K562 (cell line): Measurements from ENCODE around the gene ADAM19. TPM values are rescaled to one million over a fixed set of nuclear protein-coding genes. Genes with fewer than 3 reads are reported as not detected.

Experiments used
- ATAC-seq: fragments of 200-7000 bp; cut with Tn5 transposase; 3 replicates; pipeline ENCODE4 v1.9.1; 2020; ENCODE audit warnings: moderate library complexity
- BruUV-seq: library from RNA; stranded (reverse); fragments of 400-500 nt; replicated peaks from 2 replicates; lab custom pipeline; 2021; lab: Mats Ljungman, UMichigan
- CTCF ChIA-PET: fragments of 300-600 bp; formaldehyde crosslinking; extraction: SDS; loops from one replicate; lab custom pipeline; 2021; ENCODE audit warnings: low intra/inter-chr PET ratio; lab: Yijun Ruan, JAX
- POLR2A ChIA-PET: fragments of 300-600, 350-650 bp; sonication (Branson Sonifier 250); formaldehyde crosslinking; extraction: SDS; loops from one replicate; lab custom pipeline; 2021; ENCODE audit warnings: antibody characterized with exemption, inconsistent platforms; lab: Yijun Ruan, JAX
- DNase-seq, 4 experiments: peaks; one replicate each; pipeline versions ENCODE4 v3.0.0 to v3.0.0-alpha.2; 2011 to 2018; ENCODE audit warnings: low spot score in 3 of 4, mixed read lengths in 3 of 4; ENCODE audit errors: extremely low read depth in 1 of 4
- FAIRE-seq: peaks from 2 replicates; lab custom pipeline; 2011; peaks lifted over from hg19 to GRCh38; lab: Jason Lieb, UNC
- H2AFZ ChIP-seq: 2 replicates; pipeline ENCODE4 v1.6.0; 2011; ENCODE audit warnings: low read depth, low read length, control low read depth, inconsistent platforms
- H3K27ac ChIP-seq: fragments of 200-600 bp; 3 replicates; pipeline ENCODE4 v1.8.0; 2011; ENCODE audit warnings: low read depth, mild to moderate bottlenecking, control low read depth, inconsistent platforms, low read length, moderate library complexity, mixed read lengths; ENCODE audit errors: extremely low read depth
- H3K27me3 ChIP-seq, 2 experiments: fragments of 300-600 bp in 1 of 2; 2 replicates in 1 of 2; 3 replicates in 1 of 2; pipeline versions ENCODE4 v1.6.0 to v1.8.0; 2011; ENCODE audit warnings: inconsistent platforms in 2 of 2, low read length in 2 of 2, mild to moderate bottlenecking in 1 of 2, mixed read lengths in 1 of 2, moderate library complexity in 1 of 2; ENCODE audit not compliant: control insufficient read depth in 2 of 2, insufficient read depth in 2 of 2
- H3K36me3 ChIP-seq: fragments of 300-600 bp; 3 replicates; pipeline ENCODE4 v1.8.0; 2011; ENCODE audit warnings: mild to moderate bottlenecking, low read length, inconsistent platforms; ENCODE audit not compliant: control insufficient read depth, insufficient read depth
- H3K4me1 ChIP-seq, 2 experiments: fragments of 200-600 bp in 1 of 2; replicated peaks in 1 of 2; 2 replicates in 1 of 2; 3 replicates in 1 of 2; pipeline versions ENCODE4 v1.5.1 to v1.8.0; 2011; ENCODE audit warnings: inconsistent platforms in 2 of 2, low read length in 2 of 2, mild to moderate bottlenecking in 1 of 2, mixed read lengths in 1 of 2, moderate library complexity in 1 of 2; ENCODE audit not compliant: control insufficient read depth in 2 of 2, insufficient read depth in 2 of 2
- H3K4me2 ChIP-seq: 2 replicates; pipeline ENCODE4 v1.6.1; 2011; ENCODE audit warnings: low read length, control low read depth, inconsistent platforms, mixed read lengths; ENCODE audit not compliant: insufficient read depth
- H3K4me3 ChIP-seq: fragments of 200-600 bp; sonication (generic), shearing (Covaris generic); 2 replicates; pipeline ENCODE4 v1.5.1; 2016; ENCODE audit warnings: control low read depth, inconsistent platforms
- H3K79me2 ChIP-seq: fragments of 200-600 bp; 3 replicates; pipeline ENCODE4 v1.8.0; 2011; ENCODE audit warnings: low read length, inconsistent platforms; ENCODE audit not compliant: control insufficient read depth, insufficient read depth
- H3K9ac ChIP-seq, 2 experiments: 2 replicates each; pipeline versions ENCODE4 v1.6.0 to v1.6.1; 2011; ENCODE audit warnings: low read depth in 2 of 2, low read length in 2 of 2, control low read depth in 1 of 2, inconsistent platforms in 1 of 2, mild to moderate bottlenecking in 1 of 2, mixed read lengths in 1 of 2; ENCODE audit not compliant: insufficient read depth in 1 of 2
- H3K9me1 ChIP-seq: one replicate; pipeline ENCODE4 v1.6.0; 2011; ENCODE audit warnings: inconsistent platforms, mild to moderate bottlenecking, low read length, moderate library complexity; ENCODE audit not compliant: control insufficient read depth, insufficient read depth
- H3K9me3 ChIP-seq: replicated peaks from 2 replicates; pipeline ENCODE4 v1.5.1; 2011; ENCODE audit warnings: low read depth, low read length, inconsistent platforms; ENCODE audit not compliant: control insufficient read depth, insufficient read depth
- H4K20me1 ChIP-seq: replicated peaks from 2 replicates; pipeline ENCODE4 v1.6.1; 2011; ENCODE audit warnings: low read length, inconsistent platforms, mixed read lengths; ENCODE audit not compliant: control insufficient read depth, insufficient read depth
- CTBP1 ChIP-seq: fragments of 450-650 bp; IDR thresholded peaks from 2 replicates; pipeline ENCODE4 v1.6.1; 2016; ENCODE audit warnings: borderline replicate concordance
- E4F1 ChIP-seq: fragments of 250-450 bp; sonication (Bioruptor Pico); IDR thresholded peaks from 2 replicates; pipeline ENCODE4 v1.5.0; 2021; ENCODE audit warnings: mild to moderate bottlenecking, borderline replicate concordance
- GABPB1 ChIP-seq: sonication (generic); formaldehyde crosslinking; IDR thresholded peaks from 2 replicates; pipeline ENCODE4 v1.8.0; 2022; ENCODE audit warnings: mild to moderate bottlenecking, missing genetic modification reagents
- GTF2E2 ChIP-seq: fragments of 200-800 bp; sonication (Bioruptor generic); IDR thresholded peaks from 2 replicates; pipeline ENCODE4 v1.6.1; 2016; ENCODE audit warnings: missing genetic modification characterization, missing compliant biosample characterization
- HOMEZ ChIP-seq: fragments of 250-450 bp; sonication (Bioruptor Pico); IDR thresholded peaks from 2 replicates; pipeline ENCODE4 v1.4.0; 2020; ENCODE audit warnings: mild to moderate bottlenecking, moderate library complexity
- KAT2B ChIP-seq: IDR thresholded peaks from one replicate; pipeline ENCODE4 v1.6.1; 2012; ENCODE audit warnings: low read depth, mild to moderate bottlenecking, control low read depth, inconsistent platforms, low read length, moderate library complexity
- KHSRP ChIP-seq: fragments of 450-650 bp; IDR thresholded peaks from 2 replicates; pipeline ENCODE4 v1.6.1; 2017
- MXI1 ChIP-seq: IDR thresholded peaks from 2 replicates; pipeline ENCODE4 v1.6.1; 2011; ENCODE audit warnings: low read depth, mild to moderate bottlenecking, improper control_type of control experiment, low read length
- NCOA6 ChIP-seq: fragments of 450-650 bp; IDR thresholded peaks from 2 replicates; pipeline ENCODE4 v1.6.1; 2017; ENCODE audit warnings: mild to moderate bottlenecking
- NFYB ChIP-seq: IDR thresholded peaks from 2 replicates; pipeline ENCODE4 v1.6.1; 2011; ENCODE audit warnings: mild to moderate bottlenecking, moderate library complexity; ENCODE audit not compliant: insufficient read length; ENCODE audit errors: extremely low read depth
- NR4A1 ChIP-seq, 2 experiments: fragments of 250-450 bp in 1 of 2; fragments of 450-650 bp in 1 of 2; sonication (Bioruptor Pico) in 1 of 2; IDR thresholded peaks; 2 replicates each; pipeline versions ENCODE4 v1.4.0 to v1.6.1; 2016 to 2020; ENCODE audit warnings: mild to moderate bottlenecking in 2 of 2, missing compliant biosample characterization in 1 of 2, missing genetic modification characterization in 1 of 2, moderate library complexity in 1 of 2
- OTX1 ChIP-seq: fragments of 450-650 bp; formaldehyde crosslinking; IDR thresholded peaks from 2 replicates; pipeline ENCODE4 v1.4.0; 2022; ENCODE audit warnings: mild to moderate bottlenecking
- RUNX1 ChIP-seq: sonication (generic); IDR thresholded peaks from 2 replicates; pipeline ENCODE4 v1.6.1; 2016; ENCODE audit warnings: antibody characterized with exemption, low read depth
- SETDB1 ChIP-seq: IDR thresholded peaks from one replicate; pipeline ENCODE4 v1.6.1; 2012; ENCODE audit warnings: low read length, control low read depth, inconsistent platforms
- SMARCA4 ChIP-seq: fragments of 450-650 bp; IDR thresholded peaks from 2 replicates; pipeline ENCODE4 v1.6.1; 2016
- XRCC3 ChIP-seq: fragments of 450-650 bp; IDR thresholded peaks from 2 replicates; pipeline ENCODE4 v1.6.1; 2017; ENCODE audit warnings: mild to moderate bottlenecking, moderate library complexity
- WGBS: fragments of 100-300 bp; shearing (Covaris generic); methylation state at CpG from one replicate; pipeline ENCODE4 v1.1.6; 2016; ENCODE audit warnings: low coverage, mixed read lengths; ENCODE audit not compliant: insufficient coverage; ENCODE audit errors: missing lambda C conversion rate; 5-methylcytosine and 5-hydroxymethylcytosine counted together
- in situ Hi-C: fragments of 300-500 bp; cut with MboI; formaldehyde crosslinking; loops from 4 replicates; pipeline ENCODE4 v1.15.0; 2018; ENCODE audit warnings: inconsistent platforms, mixed read lengths
- intact Hi-C: fragments of 100-400 bp; cut with micrococcal nuclease; formaldehyde crosslinking; loops from 2 replicates; pipeline ENCODE4 v1.14.2; 2022
- polyA plus RNA-seq, 8 experiments: library from polyadenylated mRNA; depleted of rRNA in 4 of 8; stranded (reverse) in 5 of 8; unstranded in 3 of 8; fragments of >200 nt; fragmentation: Nextera tagmentation in 2 of 8; fragmentation: Illumina TruSeq in 1 of 8; extraction: Ambion mirVana in 2 of 8; extraction: Trizol in 1 of 8; gene quantifications; 2 replicates each; pipeline versions ENCODE4 v1.2.1 to v1.2.3, GENCODE V29; 2011 to 2014; ENCODE audit warnings: inconsistent platforms in 1 of 8, missing spikeins in 1 of 8
- total RNA-seq, 7 experiments: library from RNA; depleted of rRNA in 6 of 7; stranded (reverse); fragments of >200 nt in 6 of 7; fragmentation: Illumina TruSeq in 2 of 7; extraction: Trizol in 2 of 7; gene quantifications; 2 replicates each; pipeline versions ENCODE4 v1.2.1 to v1.2.3, GENCODE V29; 2011 to 2021; ENCODE audit warnings: low replicate concordance in 1 of 7

ADAM19 gene
- total and polyA plus RNA-seq, 9 of the 15 experiments (the other 6 are each of a cell fraction or from before 2014, with no cell fraction given), result 0.11 to 1.1 (median 0.43) TPM

GRCh38 chr5:157529002-157529401, 46.6 kb downstream of the ADAM19 start:
- FAIRE-seq, result no peak
- POLR2A ChIA-PET, result no interaction called here
- intact Hi-C loops, result no loop called here

More at GRCh38 chr5:157529002-157529401, 46.6 kb downstream of the ADAM19 start:
- Histone ChIP-seq H3K4me3 (no peak overlapping the region), H3K9ac (no peak overlapping the region), H3K9me3 (no peaks in the 10 kb centered on the region), H4K20me1 (no peaks in the 10 kb centered on the region), H3K27ac (no peak overlapping the region), H3K9me1 (no peaks in the 10 kb centered on the region), H3K4me2 (no peak overlapping the region), H3K79me2 (no peaks in the 10 kb centered on the region), H2AFZ (no peak overlapping the region), H3K4me1 (no peaks in the 10 kb centered on the region; a peak in 1 of 5 replicates), H3K36me3 (no peaks in the 10 kb centered on the region), H3K27me3 (no peaks in the 10 kb centered on the region)
- in situ Hi-C loops, result no loop called here
- ATAC-seq (no peak), DNase-seq (no peak)
- 7% methylated on average over 1 of the region's 1 CpG for WGBS
- CTCF ChIA-PET, result no interaction called here
- BruUV-seq, result no TSS peak
- TF ChIP-seq CTBP1, result no peak
- no peak for TF ChIP-seq HOMEZ (CRISPR knock-in tag)
- no peak for TF ChIP-seq E4F1
- TF ChIP-seq GTF2E2, result no peak
- TF ChIP-seq RUNX1, result no peak
- TF ChIP-seq NR4A1 (CRISPR knock-in tag; IDR thresholded peaks at IDR 0.05), result no peak
- no peak for TF ChIP-seq NR4A1 (tag; IDR thresholded peaks at IDR 0.05)
- no peak for TF ChIP-seq MXI1
- TF ChIP-seq NCOA6, result no peak
- TF ChIP-seq KAT2B, result no peak
- TF ChIP-seq SMARCA4, result no peak
- no peak for TF ChIP-seq XRCC3
- no peak for TF ChIP-seq OTX1 (CRISPR knock-in tag)
- TF ChIP-seq NFYB, result no peak
- no peak for TF ChIP-seq SETDB1
- no peak for TF ChIP-seq GABPB1 (CRISPR knock-in tag)
- TF ChIP-seq KHSRP, result no peak
